Keratinocyte (primary cell): Measurements from ENCODE around the gene AKAP6. TPM values are rescaled to one million over a fixed set of nuclear protein-coding genes. Genes with fewer than 3 reads are reported as not detected.

Source experiments
- DNase-seq: peaks from one replicate; pipeline ENCODE4 v3.0.0-alpha.2; 2011; ENCODE audit warnings: low read depth, missing footprints, low spot score
- FAIRE-seq: peaks from 2 replicates; lab custom pipeline; 2011; peaks lifted over from hg19 to GRCh38; lab: Jason Lieb, UNC
- H2AFZ ChIP-seq: 2 replicates; pipeline ENCODE4 v1.6.0; 2012; ENCODE audit warnings: low read length, control low read depth, inconsistent platforms; ENCODE audit not compliant: control insufficient read depth
- H3K27ac ChIP-seq: 2 replicates; pipeline ENCODE4 v1.5.1; 2011; ENCODE audit warnings: low read length; ENCODE audit not compliant: control insufficient read depth, insufficient read depth
- H3K27me3 ChIP-seq: 3 replicates; pipeline ENCODE4 v1.6.0; 2011; ENCODE audit warnings: low read length; ENCODE audit not compliant: control insufficient read depth, insufficient read depth; ENCODE audit errors: extremely low read depth
- H3K36me3 ChIP-seq, 2 experiments: 2 replicates in 1 of 2; 3 replicates in 1 of 2; pipeline ENCODE4 v1.5.1; 2011; ENCODE audit warnings: low read length in 2 of 2, mild to moderate bottlenecking in 1 of 2; ENCODE audit not compliant: control insufficient read depth in 2 of 2, insufficient read depth in 2 of 2; ENCODE audit errors: extremely low read depth in 1 of 2
- H3K4me1 ChIP-seq: 3 replicates; pipeline ENCODE4 v1.5.1; 2011; ENCODE audit warnings: low read length; ENCODE audit not compliant: control insufficient read depth, insufficient read depth; ENCODE audit errors: extremely low read depth
- H3K4me2 ChIP-seq: 3 replicates; pipeline ENCODE4 v1.6.0; 2011; ENCODE audit warnings: low read depth, low read length; ENCODE audit not compliant: control insufficient read depth, insufficient read depth; ENCODE audit errors: extremely low read depth
- H3K4me3 ChIP-seq, 3 experiments: fragments of 200-600 bp in 1 of 3; sonication (generic) in 1 of 3; 2 replicates in 2 of 3; 3 replicates in 1 of 3; pipeline ENCODE4 v1.5.1; 2011 to 2016; ENCODE audit warnings: low read length in 3 of 3, mild to moderate bottlenecking in 3 of 3, control low read depth in 2 of 3, inconsistent platforms in 1 of 3, low read depth in 1 of 3, mixed read lengths in 1 of 3, mixed run types in 1 of 3, moderate library complexity in 1 of 3; ENCODE audit not compliant: control insufficient read depth in 2 of 3, insufficient read depth in 2 of 3; ENCODE audit errors: extremely low read depth in 1 of 3
- H3K79me2 ChIP-seq: 2 replicates; pipeline ENCODE4 v1.6.0; 2012; ENCODE audit warnings: low read length; ENCODE audit not compliant: control insufficient read depth, insufficient read depth
- H3K9ac ChIP-seq: 3 replicates; pipeline ENCODE4 v1.6.0; 2011; ENCODE audit warnings: low read length; ENCODE audit not compliant: control insufficient read depth, insufficient read depth; ENCODE audit errors: extremely low read depth
- H3K9me1 ChIP-seq: 3 replicates; pipeline ENCODE4 v1.6.0; 2011; ENCODE audit warnings: low read length; ENCODE audit not compliant: control insufficient read depth, insufficient read depth; ENCODE audit errors: extremely low read depth
- H3K9me3 ChIP-seq: 2 replicates; pipeline ENCODE4 v1.5.1; 2012; ENCODE audit warnings: low read depth, low read length; ENCODE audit not compliant: control insufficient read depth
- H4K20me1 ChIP-seq: 3 replicates; pipeline ENCODE4 v1.6.0; 2011; ENCODE audit warnings: low read length; ENCODE audit not compliant: control insufficient read depth, insufficient read depth; ENCODE audit errors: extremely low read depth
- EZH2 ChIP-seq: IDR thresholded peaks from one replicate; pipeline ENCODE4 v1.6.1; 2012; ENCODE audit warnings: inconsistent platforms, mild to moderate bottlenecking, low read length, moderate library complexity
- dilution Hi-C: fragments of 300-500 bp; cut with MboI; formaldehyde crosslinking; loops from one replicate; pipeline ENCODE4 v1.7.0; 2020; ENCODE audit warnings: low sequenced_read_pairs; ENCODE audit not compliant: extremely low pct_ligation_motif_present
- polyA plus RNA-seq, 5 experiments: library from polyadenylated mRNA; depleted of rRNA in 3 of 5; stranded (reverse) in 3 of 5; stranded (forward) in 1 of 5; unstranded in 1 of 5; fragments of >200 nt; gene quantifications; 1 replicate in 1 of 5; 2 replicates in 3 of 5; 3 replicates in 1 of 5; pipeline versions ENCODE4 v1.2.1 to v1.2.3, GENCODE V29; 2011 to 2012; ENCODE audit warnings: missing spikeins in 2 of 5, low read depth in 1 of 5, low replicate concordance in 1 of 5
- TF ChIP-seq, protein P1 (sequence below), 3 experiments: IDR thresholded peaks in 1 of 3; conservative IDR thresholded peaks in 1 of 3; optimal IDR thresholded peaks in 1 of 3; 2 replicates in 2 of 3; 3 replicates in 1 of 3; pipeline versions ENCODE3 to v1.5.1; 2011; ENCODE audit warnings: low read length in 3 of 3, mild to moderate bottlenecking in 3 of 3, moderate library complexity in 2 of 3, control low read depth in 1 of 3, inconsistent platforms in 1 of 3; ENCODE audit not compliant: insufficient read depth in 2 of 3; ENCODE audit errors: extremely low read depth in 1 of 3

Gene AKAP6
- polyA plus RNA-seq, 1 donor (not counting 4 experiments of a cell fraction or from before 2014, with no cell fraction given): 2.0 TPM

GRCh38 chr14:32706721-32707519, 377.8 kb downstream of the AKAP6 start:
- no peak for FAIRE-seq
- no peak for DNase-seq
- H3K27me3 ChIP-seq: no peaks in the 10 kb centered on the region

DNA sequence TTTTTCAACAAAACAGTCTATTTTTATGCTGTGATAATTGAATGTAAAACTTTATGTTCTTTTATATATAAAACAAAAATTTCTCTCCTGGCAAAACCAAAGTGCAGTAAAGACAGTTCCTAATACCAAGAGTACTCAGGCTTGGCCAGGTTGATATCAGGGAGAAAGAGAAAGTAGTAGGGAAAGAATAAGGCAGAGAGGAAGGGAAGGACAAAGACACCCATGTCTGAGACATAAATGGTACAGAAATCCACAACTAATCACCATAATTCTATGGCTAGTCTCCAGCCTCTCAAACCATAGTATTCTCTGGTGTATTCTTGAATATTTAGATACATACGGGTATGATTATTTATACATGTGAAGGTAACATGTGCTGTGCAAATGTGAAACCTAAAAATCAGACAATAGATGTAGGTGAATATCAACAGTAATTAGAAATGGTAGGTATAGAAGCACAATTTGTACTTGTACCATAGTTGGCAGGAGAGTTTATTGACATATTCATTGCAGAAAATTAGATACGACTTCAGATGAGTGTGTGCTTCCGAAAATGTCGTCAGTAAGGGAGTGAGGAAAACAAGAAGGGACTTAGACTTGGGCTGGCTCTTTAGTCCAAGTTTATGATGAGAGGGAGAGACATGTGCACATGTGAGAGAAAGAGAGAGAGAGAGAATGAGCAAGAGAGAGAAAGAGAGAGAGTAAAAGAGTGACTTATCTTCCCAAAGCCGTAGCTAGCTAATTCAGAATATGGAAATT, 378.8 kb downstream of the AKAP6 start:
- FAIRE-seq: no peak
- Histone ChIP-seq H3K9ac (no peak overlapping the region), H3K36me3 (no peaks in the 10 kb centered on the region), H3K9me1 (no peaks in the 10 kb centered on the region), H3K27me3 (no peaks in the 10 kb centered on the region), H3K4me3 (no peak overlapping the region), H2AFZ (no peak overlapping the region), H3K4me2 (no peak overlapping the region), H3K9me3 (no peaks in the 10 kb centered on the region), H3K27ac (no peak overlapping the region), H3K4me1 (no peaks in the 10 kb centered on the region), H3K79me2 (no peaks in the 10 kb centered on the region), H4K20me1 (no peaks in the 10 kb centered on the region)
- dilution Hi-C loops: no loop called here
- DNase-seq: no peak
- TF ChIP-seq, protein P1, sequence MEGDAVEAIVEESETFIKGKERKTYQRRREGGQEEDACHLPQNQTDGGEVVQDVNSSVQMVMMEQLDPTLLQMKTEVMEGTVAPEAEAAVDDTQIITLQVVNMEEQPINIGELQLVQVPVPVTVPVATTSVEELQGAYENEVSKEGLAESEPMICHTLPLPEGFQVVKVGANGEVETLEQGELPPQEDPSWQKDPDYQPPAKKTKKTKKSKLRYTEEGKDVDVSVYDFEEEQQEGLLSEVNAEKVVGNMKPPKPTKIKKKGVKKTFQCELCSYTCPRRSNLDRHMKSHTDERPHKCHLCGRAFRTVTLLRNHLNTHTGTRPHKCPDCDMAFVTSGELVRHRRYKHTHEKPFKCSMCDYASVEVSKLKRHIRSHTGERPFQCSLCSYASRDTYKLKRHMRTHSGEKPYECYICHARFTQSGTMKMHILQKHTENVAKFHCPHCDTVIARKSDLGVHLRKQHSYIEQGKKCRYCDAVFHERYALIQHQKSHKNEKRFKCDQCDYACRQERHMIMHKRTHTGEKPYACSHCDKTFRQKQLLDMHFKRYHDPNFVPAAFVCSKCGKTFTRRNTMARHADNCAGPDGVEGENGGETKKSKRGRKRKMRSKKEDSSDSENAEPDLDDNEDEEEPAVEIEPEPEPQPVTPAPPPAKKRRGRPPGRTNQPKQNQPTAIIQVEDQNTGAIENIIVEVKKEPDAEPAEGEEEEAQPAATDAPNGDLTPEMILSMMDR (optimal IDR thresholded peaks at IDR 0.05 in 1 of 3, IDR thresholded peaks at IDR 0.05 in 1 of 3, conservative IDR thresholded peaks at IDR 0.05 in 1 of 3; ENCODE audit: extremely low read depth in 1 of 3, insufficient read depth in 2 of 3, low read length in 3 of 3): no peak

More at GRCh38 chr14:32706721-32707519, 377.8 kb downstream of the AKAP6 start:
- H3K9ac ChIP-seq: no peak overlapping the region
- H3K4me1 ChIP-seq: no peaks in the 10 kb centered on the region
- H3K9me3 ChIP-seq: no peaks in the 10 kb centered on the region
- no peak overlapping the region for H3K4me3 ChIP-seq
- H2AFZ ChIP-seq: no peak overlapping the region
- H3K79me2 ChIP-seq: no peaks in the 10 kb centered on the region
- dilution Hi-C loops: no loop called here
- H3K9me1 ChIP-seq: no peaks in the 10 kb centered on the region
- no peak for TF ChIP-seq EZH2
- TF ChIP-seq, protein P1 (optimal IDR thresholded peaks at IDR 0.05 in 1 of 3, IDR thresholded peaks at IDR 0.05 in 1 of 3, conservative IDR thresholded peaks at IDR 0.05 in 1 of 3; ENCODE audit: extremely low read depth in 1 of 3, insufficient read depth in 2 of 3, low read length in 3 of 3): no peak
- H3K27ac ChIP-seq: no peak overlapping the region
- H3K4me2 ChIP-seq: no peak overlapping the region
- H3K36me3 ChIP-seq: no peaks in the 10 kb centered on the region
- H4K20me1 ChIP-seq: no peaks in the 10 kb centered on the region
